Measurements from ENCODE around the gene FAM107B. TPM values are rescaled to one million over a fixed set of nuclear protein-coding genes. Genes with fewer than 3 reads are reported as not detected.

The FAM107B gene
- total and polyA plus RNA-seq, 2 of the 8 experiments (the other 6 are each of a cell fraction or from before 2014, with no cell fraction given): 7.5 to 28.1 TPM

DNA sequence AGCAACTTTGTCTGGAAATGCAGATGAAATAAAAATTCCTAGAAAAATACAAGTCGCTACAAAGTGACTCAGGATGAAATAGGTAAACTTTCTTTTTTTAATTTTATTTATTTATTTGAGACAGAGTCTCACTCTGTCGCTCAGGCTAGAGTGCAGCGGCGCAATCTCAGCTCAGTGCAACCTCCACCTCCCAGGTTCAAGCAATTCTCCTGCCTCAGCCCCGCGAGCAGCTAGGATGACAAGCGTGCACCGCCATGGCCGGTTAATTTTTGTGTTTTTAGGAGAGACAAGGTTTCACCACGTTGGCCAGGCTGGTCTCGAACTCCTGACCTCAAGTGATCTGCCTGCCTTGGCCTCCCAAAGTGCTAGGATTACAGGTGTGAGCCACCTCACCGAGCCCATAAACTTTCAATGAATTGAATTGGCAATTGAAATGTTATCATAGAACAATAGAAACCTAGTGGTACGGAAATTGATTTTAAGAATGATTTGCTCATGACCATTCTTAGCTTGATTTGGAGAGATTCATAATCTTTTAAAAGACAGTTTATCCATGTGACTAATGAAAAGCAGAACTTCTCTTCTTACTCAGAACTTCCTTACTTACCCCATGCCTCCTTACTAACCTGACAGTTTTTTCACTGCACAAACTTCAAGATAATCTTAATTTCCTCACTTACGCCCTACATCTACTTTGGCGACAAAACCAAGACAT lies 161.7 kb downstream of the FAM107B start:
- Histone ChIP-seq H3K23ac (ENCODE audit: insufficient read length) (no peak overlapping the region), H2BK12ac (ENCODE audit: low read depth, low read length) (no peak overlapping the region), H3K4me1 (replicated peaks in 1 of 4; ENCODE audit: control insufficient read depth in 3 of 4, insufficient read depth in 4 of 4, low read length in 3 of 4) (no peaks in the 10 kb centered on the region; a peak in 1 of 7 replicates), H2BK5ac (ENCODE audit: low read depth, low read length) (no peak overlapping the region), H3K4me2 (ENCODE audit: insufficient read depth in 1 of 2, low read depth in 2 of 2, low read length in 2 of 2) (no peak overlapping the region), H4K5ac (ENCODE audit: insufficient read length, low read depth, low read length) (no peak overlapping the region), H3K4ac (replicated peaks; ENCODE audit: insufficient read length, low read depth, low read length) (no peak overlapping the region), H2BK120ac (replicated peaks; ENCODE audit: low read depth, low read length) (no peak overlapping the region), H3K18ac (ENCODE audit: extremely low read depth, low read length) (no peak overlapping the region), H4K20me1 (replicated peaks in 1 of 2; ENCODE audit: control insufficient read depth in 1 of 2, insufficient read depth in 2 of 2, low read length in 2 of 2) (no peaks in the 10 kb centered on the region), H3K4me3 (ENCODE audit: extremely low read depth in 1 of 4, insufficient read depth in 2 of 4, low read depth in 3 of 4, low read length in 4 of 4) (no peak overlapping the region), H3K27me3 (replicated peaks in 1 of 4; ENCODE audit: control insufficient read depth in 3 of 4, extremely low read depth in 1 of 4, insufficient read depth in 3 of 4, low read length in 3 of 4) (no peaks in the 10 kb centered on the region), H3K79me1 (ENCODE audit: low read depth, low read length) (no peaks in the 10 kb centered on the region), H2BK20ac (ENCODE audit: low read length) (no peak overlapping the region), H3K27ac (ENCODE audit: low read depth, low read length) (no peak overlapping the region), H3K9ac (replicated peaks in 1 of 4; ENCODE audit: extremely low read depth in 1 of 4, low read depth in 3 of 4, low read length in 3 of 4) (no peak overlapping the region), H2AK5ac (ENCODE audit: low read depth, low read length) (no peak overlapping the region), H3K36me3 (ENCODE audit: control insufficient read depth in 2 of 4, insufficient read depth in 4 of 4, low read length in 3 of 4) (no peaks in the 10 kb centered on the region), H4K8ac (ENCODE audit: extremely low read depth, insufficient read depth, low read length) (no peak overlapping the region), H3K79me2 (ENCODE audit: control insufficient read depth in 1 of 2, insufficient read depth in 2 of 2, low read length in 2 of 2) (no peaks in the 10 kb centered on the region), H4K91ac (replicated peaks; ENCODE audit: insufficient read length, low read length) (no peak overlapping the region), H3K56ac (replicated peaks; ENCODE audit: insufficient read length, low read depth, low read length) (no peak overlapping the region), H3K23me2 (ENCODE audit: low read depth, low read length) (no peaks in the 10 kb centered on the region), H3K9me3 (ENCODE audit: insufficient read depth in 2 of 2, low read depth in 1 of 2, low read length in 1 of 2) (no peaks in the 10 kb centered on the region), H2BK15ac (ENCODE audit: low read length) (no peak overlapping the region), H2AFZ (ENCODE audit: low read length) (no peak overlapping the region), H3K14ac (ENCODE audit: insufficient read length) (no peak overlapping the region)
- no peak for FAIRE-seq
- ChIA-PET CTCF (ENCODE audit: partially characterized antibody) (interaction anchor here (1.0 kb wide), 1 partner anchor 15 kb away, joined by 3 read pairs; no protein-coding TSS in a partner anchor), POLR2A (ENCODE audit: partially characterized antibody) (no interaction called here)
- DNase-seq (ENCODE audit: low read depth in 1 of 2, low spot score in 2 of 2): no peak
- TF ChIP-seq RXRA (IDR thresholded peaks at IDR 0.05; ENCODE audit: insufficient read depth, low read depth, low read length) (no peak), SIRT6 (IDR thresholded peaks at IDR 0.05; ENCODE audit: low read length) (no peak), PHF8 (conservative IDR thresholded peaks at IDR 0.05; ENCODE audit: low read depth, low read length) (no peak), CBX8 (IDR thresholded peaks at IDR 0.05; ENCODE audit: borderline replicate concordance, low read depth, low read length) (no peak), FOSL1 (IDR thresholded peaks at IDR 0.05; ENCODE audit: insufficient read depth, low read depth, low read length) (no peak), BACH1 (IDR thresholded peaks at IDR 0.05; ENCODE audit: low read length) (no peak), TAF1 (IDR thresholded peaks at IDR 0.05; ENCODE audit: low read depth, low read length) (no peak), POLR2AphosphoS5 (IDR thresholded peaks at IDR 0.05; ENCODE audit: low read depth, low read length) (no peak), KDM5A (IDR thresholded peaks at IDR 0.05; ENCODE audit: low read length) (no peak), SP4 (IDR thresholded peaks at IDR 0.05; ENCODE audit: low read length) (no peak)
- TF ChIP-seq, protein P1, sequence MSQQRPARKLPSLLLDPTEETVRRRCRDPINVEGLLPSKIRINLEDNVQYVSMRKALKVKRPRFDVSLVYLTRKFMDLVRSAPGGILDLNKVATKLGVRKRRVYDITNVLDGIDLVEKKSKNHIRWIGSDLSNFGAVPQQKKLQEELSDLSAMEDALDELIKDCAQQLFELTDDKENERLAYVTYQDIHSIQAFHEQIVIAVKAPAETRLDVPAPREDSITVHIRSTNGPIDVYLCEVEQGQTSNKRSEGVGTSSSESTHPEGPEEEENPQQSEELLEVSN (IDR thresholded peaks at IDR 0.05): no peak
- WGBS, 2 experiments (ENCODE audit: extremely low coverage in 1 of 2, insufficient coverage in 1 of 2, insufficient read length in 1 of 2, insufficient replicate concordance in 2 of 2, low coverage in 1 of 2, low lambda C conversion rate in 2 of 2, missing lambda C conversion rate in 1 of 2): 90% methylated on average over 15 of the region's 15 CpGs; no CpG with 5 or more reads in 1 of the 2 experiments

Data from H1 (cell line).